ENCODE data around the gene MRGPRF. TPM values are rescaled to one million over a fixed set of nuclear protein-coding genes. Genes with fewer than 3 reads are reported as not detected.

The MRGPRF gene
- polyA plus RNA-seq, 1 donor from 2014 or later = not detected

DNA sequence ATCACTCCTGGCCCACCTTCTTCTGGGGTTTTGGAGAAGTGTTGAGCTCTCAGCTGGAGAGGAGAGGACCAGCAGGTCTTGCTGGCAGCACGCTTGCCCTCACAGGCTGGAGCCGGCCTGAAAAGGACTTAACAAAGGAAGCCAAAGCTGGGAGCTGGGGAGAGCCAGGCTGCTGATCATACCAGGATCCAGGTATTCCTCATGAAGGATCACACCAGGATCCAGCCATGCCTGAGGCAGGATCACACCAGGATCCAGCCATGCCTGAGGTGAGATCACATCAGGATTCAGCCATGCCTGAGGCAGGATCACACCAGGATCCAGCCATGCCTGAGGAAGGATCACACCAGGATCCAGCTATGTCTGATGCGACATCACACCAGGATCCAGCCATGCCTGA, 49.3 kb downstream of the MRGPRF start:
- H3K9me2 ChIP-seq (ENCODE audit: insufficient read depth, low read length) = no peaks in the 10 kb centered on the region
- H3F3A ChIP-seq (ENCODE audit: insufficient read depth, low read length, poor library complexity, severe bottlenecking) = no peaks in the 10 kb centered on the region
- peaks cover 4% of the 10 kb centered on the region for H3K9me3 ChIP-seq (ENCODE audit: low read length)
- H3K27ac ChIP-seq (ENCODE audit: low read length) = no peak overlapping the region
- H3K4me3 ChIP-seq (ENCODE audit: low read length) = no peak overlapping the region
- no peaks in the 10 kb centered on the region for H3K79me2 ChIP-seq (replicated peaks; ENCODE audit: insufficient read depth, low read length)
- no peaks in the 10 kb centered on the region for H3K27me3 ChIP-seq (ENCODE audit: insufficient read depth, low read depth, low read length)
- no peak overlapping the region for H3K4me2 ChIP-seq (ENCODE audit: low read length)
- H3K9ac ChIP-seq (ENCODE audit: low read length) = no peak overlapping the region
- no peaks in the 10 kb centered on the region for H4K20me1 ChIP-seq (ENCODE audit: insufficient read depth)
- H2AFZ ChIP-seq (ENCODE audit: low read depth, low read length) = no peak overlapping the region
- TF ChIP-seq POLR2AphosphoS5 (IDR thresholded peaks at IDR 0.05) (no peak), MXI1 (conservative IDR thresholded peaks at IDR 0.05; ENCODE audit: poor library complexity, severe bottlenecking) (no peak), TAF1 (IDR thresholded peaks at IDR 0.05; ENCODE audit: low read depth) (no peak), EP300 (conservative IDR thresholded peaks at IDR 0.05; ENCODE audit: poor library complexity, severe bottlenecking) (no peak), SMC3 (conservative IDR thresholded peaks at IDR 0.05; ENCODE audit: poor library complexity) (no peak), RAD21 (conservative IDR thresholded peaks at IDR 0.05) (no peak), EZH2 (IDR thresholded peaks at IDR 0.05; ENCODE audit: borderline replicate concordance, insufficient read depth, low read length, poor library complexity, severe bottlenecking) (no peak)
- TF ChIP-seq, protein P1, sequence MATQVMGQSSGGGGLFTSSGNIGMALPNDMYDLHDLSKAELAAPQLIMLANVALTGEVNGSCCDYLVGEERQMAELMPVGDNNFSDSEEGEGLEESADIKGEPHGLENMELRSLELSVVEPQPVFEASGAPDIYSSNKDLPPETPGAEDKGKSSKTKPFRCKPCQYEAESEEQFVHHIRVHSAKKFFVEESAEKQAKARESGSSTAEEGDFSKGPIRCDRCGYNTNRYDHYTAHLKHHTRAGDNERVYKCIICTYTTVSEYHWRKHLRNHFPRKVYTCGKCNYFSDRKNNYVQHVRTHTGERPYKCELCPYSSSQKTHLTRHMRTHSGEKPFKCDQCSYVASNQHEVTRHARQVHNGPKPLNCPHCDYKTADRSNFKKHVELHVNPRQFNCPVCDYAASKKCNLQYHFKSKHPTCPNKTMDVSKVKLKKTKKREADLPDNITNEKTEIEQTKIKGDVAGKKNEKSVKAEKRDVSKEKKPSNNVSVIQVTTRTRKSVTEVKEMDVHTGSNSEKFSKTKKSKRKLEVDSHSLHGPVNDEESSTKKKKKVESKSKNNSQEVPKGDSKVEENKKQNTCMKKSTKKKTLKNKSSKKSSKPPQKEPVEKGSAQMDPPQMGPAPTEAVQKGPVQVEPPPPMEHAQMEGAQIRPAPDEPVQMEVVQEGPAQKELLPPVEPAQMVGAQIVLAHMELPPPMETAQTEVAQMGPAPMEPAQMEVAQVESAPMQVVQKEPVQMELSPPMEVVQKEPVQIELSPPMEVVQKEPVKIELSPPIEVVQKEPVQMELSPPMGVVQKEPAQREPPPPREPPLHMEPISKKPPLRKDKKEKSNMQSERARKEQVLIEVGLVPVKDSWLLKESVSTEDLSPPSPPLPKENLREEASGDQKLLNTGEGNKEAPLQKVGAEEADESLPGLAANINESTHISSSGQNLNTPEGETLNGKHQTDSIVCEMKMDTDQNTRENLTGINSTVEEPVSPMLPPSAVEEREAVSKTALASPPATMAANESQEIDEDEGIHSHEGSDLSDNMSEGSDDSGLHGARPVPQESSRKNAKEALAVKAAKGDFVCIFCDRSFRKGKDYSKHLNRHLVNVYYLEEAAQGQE (IDR thresholded peaks at IDR 0.05; ENCODE audit: borderline replicate concordance) = no peak
- TF ChIP-seq, protein P2, sequence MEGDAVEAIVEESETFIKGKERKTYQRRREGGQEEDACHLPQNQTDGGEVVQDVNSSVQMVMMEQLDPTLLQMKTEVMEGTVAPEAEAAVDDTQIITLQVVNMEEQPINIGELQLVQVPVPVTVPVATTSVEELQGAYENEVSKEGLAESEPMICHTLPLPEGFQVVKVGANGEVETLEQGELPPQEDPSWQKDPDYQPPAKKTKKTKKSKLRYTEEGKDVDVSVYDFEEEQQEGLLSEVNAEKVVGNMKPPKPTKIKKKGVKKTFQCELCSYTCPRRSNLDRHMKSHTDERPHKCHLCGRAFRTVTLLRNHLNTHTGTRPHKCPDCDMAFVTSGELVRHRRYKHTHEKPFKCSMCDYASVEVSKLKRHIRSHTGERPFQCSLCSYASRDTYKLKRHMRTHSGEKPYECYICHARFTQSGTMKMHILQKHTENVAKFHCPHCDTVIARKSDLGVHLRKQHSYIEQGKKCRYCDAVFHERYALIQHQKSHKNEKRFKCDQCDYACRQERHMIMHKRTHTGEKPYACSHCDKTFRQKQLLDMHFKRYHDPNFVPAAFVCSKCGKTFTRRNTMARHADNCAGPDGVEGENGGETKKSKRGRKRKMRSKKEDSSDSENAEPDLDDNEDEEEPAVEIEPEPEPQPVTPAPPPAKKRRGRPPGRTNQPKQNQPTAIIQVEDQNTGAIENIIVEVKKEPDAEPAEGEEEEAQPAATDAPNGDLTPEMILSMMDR (IDR thresholded peaks at IDR 0.05; ENCODE audit: poor library complexity, severe bottlenecking) = no peak
- no peaks in the 10 kb centered on the region for H3K36me3 ChIP-seq (ENCODE audit: insufficient read depth, low read length)

DNA sequence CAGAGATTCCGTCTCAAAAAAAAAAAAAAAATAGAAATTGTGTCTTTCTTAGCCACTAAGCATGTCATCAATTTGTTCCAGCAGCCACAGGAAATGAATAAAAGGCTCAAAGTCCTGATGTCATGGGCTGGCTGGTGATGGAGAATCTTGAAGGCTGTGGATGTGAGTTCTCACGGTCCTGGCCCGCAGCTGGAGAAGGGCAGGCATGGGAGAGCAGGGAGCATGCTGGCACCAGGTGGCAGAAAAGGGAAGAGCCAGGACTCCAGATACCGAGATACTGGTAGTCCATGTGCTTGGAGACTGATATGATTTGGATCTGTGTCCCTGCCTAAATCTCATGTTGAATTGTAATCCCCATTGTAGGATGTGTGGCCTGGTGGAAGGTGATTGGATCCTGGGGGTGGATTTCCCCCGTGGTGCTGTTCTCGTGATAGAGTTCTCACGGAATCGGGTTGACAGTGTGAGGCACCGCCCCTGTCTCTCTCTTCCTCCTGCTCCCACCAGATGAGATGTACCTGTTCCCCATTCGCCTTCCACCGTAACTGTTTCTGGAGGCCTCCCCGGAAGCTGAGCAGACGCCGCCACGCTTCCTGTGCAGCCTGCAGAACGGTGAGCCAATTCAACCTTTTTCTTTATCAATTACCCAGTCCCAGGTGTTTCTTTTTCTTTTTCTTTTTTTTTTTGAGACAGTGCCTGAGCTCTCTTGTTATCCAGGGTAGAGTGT, 50.4 kb downstream of the MRGPRF start:
- Histone ChIP-seq H3K9ac (ENCODE audit: low read length) (no peak overlapping the region), H3K27ac (ENCODE audit: low read length) (no peak overlapping the region)
- TF ChIP-seq SMC3 (conservative IDR thresholded peaks at IDR 0.05; ENCODE audit: poor library complexity) (no peak), TAF1 (IDR thresholded peaks at IDR 0.05; ENCODE audit: low read depth) (no peak), POLR2AphosphoS5 (IDR thresholded peaks at IDR 0.05) (no peak), RAD21 (conservative IDR thresholded peaks at IDR 0.05) (no peak), MXI1 (conservative IDR thresholded peaks at IDR 0.05; ENCODE audit: poor library complexity, severe bottlenecking) (no peak), EZH2 (IDR thresholded peaks at IDR 0.05; ENCODE audit: borderline replicate concordance, insufficient read depth, low read length, poor library complexity, severe bottlenecking) (no peak), EP300 (conservative IDR thresholded peaks at IDR 0.05; ENCODE audit: poor library complexity, severe bottlenecking) (no peak)
- TF ChIP-seq, protein P1 (IDR thresholded peaks at IDR 0.05; ENCODE audit: borderline replicate concordance) = no peak
- TF ChIP-seq, protein P2 (IDR thresholded peaks at IDR 0.05; ENCODE audit: poor library complexity, severe bottlenecking) = no peak

More for the DNA sequence above, 50.4 kb downstream of the MRGPRF start:
- H3F3A ChIP-seq (ENCODE audit: insufficient read depth, low read length, poor library complexity, severe bottlenecking) = no peaks in the 10 kb centered on the region
- no peaks in the 10 kb centered on the region for H4K20me1 ChIP-seq (ENCODE audit: insufficient read depth)
- no peaks in the 10 kb centered on the region for H3K36me3 ChIP-seq (ENCODE audit: insufficient read depth, low read length)
- H3K79me2 ChIP-seq (replicated peaks; ENCODE audit: insufficient read depth, low read length) = no peaks in the 10 kb centered on the region
- H3K4me3 ChIP-seq (ENCODE audit: low read length) = no peak overlapping the region
- no peaks in the 10 kb centered on the region for H3K9me2 ChIP-seq (ENCODE audit: insufficient read depth, low read length)
- H2AFZ ChIP-seq (ENCODE audit: low read depth, low read length) = no peak overlapping the region
- H3K4me2 ChIP-seq (ENCODE audit: low read length) = no peak overlapping the region
- no peaks in the 10 kb centered on the region for H3K27me3 ChIP-seq (ENCODE audit: insufficient read depth, low read depth, low read length)
- peaks cover 4% of the 10 kb centered on the region for H3K9me3 ChIP-seq (ENCODE audit: low read length)

All from neural cell (in vitro differentiated cells).